HG03135 (cell line): Measurements from ENCODE around the gene COPE.
"Not testable (repeated sequence)": the region's sequence is repeated elsewhere in the genome, so short reads cannot be mapped to it uniquely, and the experiment has no call there.

Source experiments
- ATAC-seq: cut with Tn5 transposase; IDR thresholded peaks from one replicate; pipeline ENCODE4 v1.9.1; 2021; ENCODE audit warnings: mild to moderate bottlenecking, moderate library complexity; ENCODE audit not compliant: unreplicated experiment

Gene COPE

DNA sequence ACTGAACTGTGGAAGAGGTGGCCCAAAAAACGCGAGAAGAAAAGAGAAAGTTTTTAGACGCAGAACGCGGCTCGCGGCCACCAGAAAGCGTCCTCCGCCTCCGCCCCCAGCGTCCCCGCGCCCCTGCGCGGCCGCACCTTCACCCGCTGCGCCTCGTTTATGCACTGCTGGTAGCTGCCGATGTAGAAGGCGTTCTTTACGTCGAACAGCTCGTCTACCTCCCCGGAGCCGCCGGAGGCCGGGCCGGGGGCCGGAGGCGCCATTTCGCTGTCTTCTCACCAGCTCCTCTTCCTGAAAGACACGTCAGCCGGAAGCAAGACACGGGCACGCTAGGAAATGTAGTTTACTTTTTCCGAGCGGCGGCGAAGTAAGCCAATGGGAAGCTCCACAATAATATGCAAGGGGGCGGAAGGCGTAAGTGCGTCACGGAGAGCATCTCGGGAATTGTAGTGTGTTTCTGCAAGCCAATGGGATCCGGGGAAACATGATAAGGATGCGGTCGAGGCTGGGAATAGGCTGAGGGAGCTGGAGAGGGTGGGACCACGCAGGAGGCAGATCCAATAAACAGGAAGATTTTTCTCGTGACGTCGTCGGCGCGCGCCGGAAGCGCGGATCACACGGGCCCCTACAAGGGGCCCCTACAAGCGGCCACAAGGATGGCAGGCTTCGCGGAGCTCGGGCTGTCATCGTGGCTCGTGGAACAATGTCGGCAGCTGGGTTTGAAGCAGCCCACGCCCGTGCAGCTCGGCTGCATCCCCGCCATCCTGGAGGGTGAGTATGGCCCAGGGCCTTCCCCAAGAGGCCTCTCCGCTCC lies at the start of gene COPE, which contains the start of gene DDX49:
Gene COPE (minus strand): TSS at position 302 of the 814 bp plus-strand sequence. CDS start 39 bp downstream, at position 263.
Gene DDX49 (plus strand): TSS at position 630 of the 814 bp plus-strand sequence. CDS start 27 bp downstream, at position 657.
- ATAC-seq: peak; percentile 89

- no peak for ATAC-seq
Observed at GRCh38 chr19:18967358-18968146, 48.4 kb upstream of the COPE start.

- no peak for ATAC-seq
Observed at GRCh38 chr19:18966307-18966706, 47.1 kb upstream of the COPE start.

GRCh38 chr19:18964121-18964520 lies 44.9 kb upstream of the COPE start:
- no peak for ATAC-seq

DNA sequence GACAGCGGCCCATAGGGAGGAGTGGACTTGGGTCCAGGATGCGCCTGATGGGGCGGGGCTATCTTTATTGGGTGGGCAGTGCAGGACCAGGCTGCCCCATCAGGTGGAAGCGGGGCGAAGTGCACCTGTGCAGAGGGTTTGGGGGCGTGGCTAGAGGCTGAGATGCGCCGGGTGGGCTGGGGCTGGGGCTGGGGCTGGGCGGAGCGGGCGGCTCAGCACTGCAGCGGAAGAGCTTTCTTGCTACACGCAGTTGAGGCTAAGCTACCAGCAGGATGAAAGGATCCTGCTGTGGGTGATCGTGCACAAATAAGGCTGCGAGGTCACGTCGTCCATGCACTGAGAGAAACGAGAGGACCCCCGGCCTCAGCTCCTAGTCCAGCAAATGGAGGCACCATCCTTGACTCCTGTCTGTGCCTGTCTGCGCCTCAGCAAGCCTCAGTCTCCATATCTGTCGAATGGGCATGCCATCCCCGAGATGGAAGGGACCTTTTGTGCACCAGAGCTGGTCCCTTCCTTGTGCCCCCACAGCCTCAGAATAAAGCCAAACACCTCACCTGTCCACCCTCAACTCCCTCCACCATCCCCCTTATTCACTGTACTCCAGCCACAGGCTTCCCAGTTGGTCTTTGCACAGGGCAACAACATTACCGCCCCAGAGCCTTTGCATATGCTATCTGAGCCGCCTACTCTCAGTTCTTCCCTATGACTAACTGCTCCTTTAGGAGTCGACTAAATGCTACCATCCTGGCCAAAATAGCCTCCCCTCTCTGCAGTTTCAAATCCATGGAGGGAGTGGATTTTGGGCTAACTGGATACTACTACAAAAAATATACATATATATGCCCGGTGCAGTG lies 42.8 kb upstream of the COPE start:
- ATAC-seq: no peak

- ATAC-seq: no peak
Observed at GRCh38 chr19:18960370-18960769, 41.2 kb upstream of the COPE start.

DNA sequence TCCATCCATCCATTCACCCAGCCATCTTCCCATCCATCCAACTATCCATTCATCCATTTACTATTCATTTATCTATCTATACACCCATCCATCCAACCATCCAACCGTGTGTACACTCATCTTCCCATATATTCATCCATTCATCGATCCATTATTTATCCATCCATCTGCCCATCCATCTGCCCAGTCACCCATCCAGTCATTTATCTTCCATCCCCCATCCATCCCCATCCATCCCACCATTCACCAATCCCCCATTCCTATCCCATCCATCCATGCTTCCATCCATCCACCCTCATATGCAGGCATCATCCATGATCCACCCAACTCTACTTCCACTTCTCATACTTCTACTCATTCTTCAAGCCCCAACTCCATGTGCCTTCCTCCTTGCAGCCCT lies 35.9 kb upstream of the COPE start:
- no peak for ATAC-seq

DNA sequence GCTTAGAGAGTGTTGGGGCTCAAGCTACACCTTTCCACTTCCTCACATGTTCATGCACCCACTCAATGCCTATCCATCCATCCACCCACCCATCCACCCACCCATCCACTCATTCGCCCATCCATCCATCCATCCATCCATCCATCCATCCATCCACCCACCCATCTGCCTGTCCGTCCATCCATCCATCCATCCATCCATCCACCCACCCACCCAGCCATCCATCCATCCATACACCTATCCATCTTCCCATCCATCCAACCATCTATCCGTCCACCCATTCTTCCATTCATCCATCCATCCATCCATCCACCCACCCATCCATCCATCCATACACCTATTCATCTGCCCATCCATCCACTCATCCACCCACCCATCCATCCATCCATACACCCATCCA lies 34.9 kb upstream of the COPE start:
- ATAC-seq: no peak

DNA sequence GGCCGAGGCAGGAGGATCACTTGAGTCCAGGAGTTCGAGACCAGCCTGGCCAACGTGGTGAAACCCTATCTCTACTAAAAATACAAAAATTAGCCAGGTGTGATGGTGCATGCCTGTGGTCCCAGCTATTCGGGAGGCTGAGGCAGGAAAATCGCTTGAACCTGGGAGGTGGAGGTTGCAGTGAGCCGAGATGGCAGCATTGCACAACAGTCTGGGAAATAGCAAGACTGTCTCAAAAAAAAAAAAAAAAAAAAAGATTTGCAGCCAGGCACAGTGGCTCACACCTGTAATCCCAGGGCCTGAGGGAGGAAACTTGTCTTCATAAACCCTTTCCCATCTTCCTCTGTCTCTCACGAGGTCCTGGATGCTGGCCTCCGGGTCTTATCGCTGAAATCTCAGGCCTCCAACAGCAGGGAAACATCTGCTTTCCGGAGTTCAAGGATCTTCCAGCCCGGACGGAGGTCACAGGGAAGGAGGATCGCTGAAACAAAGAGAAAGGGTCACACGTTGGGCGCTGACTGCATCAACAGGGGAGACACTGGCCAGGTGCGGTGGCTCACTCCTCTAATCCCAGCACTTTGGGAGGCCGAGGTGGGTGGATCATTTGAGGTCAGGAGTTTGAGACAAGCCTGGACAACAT lies 33.3 kb upstream of the COPE start:
- not testable (repeated sequence) for ATAC-seq

GRCh38 chr19:18951721-18952281 lies 32.6 kb upstream of the COPE start:
- ATAC-seq: no peak

DNA sequence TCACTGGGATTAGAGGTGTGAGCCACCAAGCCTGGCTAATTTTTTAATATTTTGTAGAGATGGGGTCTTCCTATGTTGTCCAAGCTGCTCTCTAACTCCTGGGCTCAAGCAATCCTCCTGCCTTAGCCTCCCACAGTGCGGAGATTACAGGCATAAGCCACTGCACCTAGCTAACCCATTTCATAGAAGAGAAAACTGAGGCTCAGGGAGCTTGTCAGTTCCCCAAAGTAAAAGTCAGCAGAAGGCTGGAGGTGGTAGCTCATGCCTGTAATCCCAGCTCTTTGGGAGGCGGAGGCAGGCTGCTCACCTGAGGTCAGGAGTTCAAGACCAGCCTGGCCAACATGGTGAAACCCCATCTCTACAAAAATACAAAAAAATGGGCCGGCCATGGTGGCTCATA lies 30.7 kb upstream of the COPE start:
- ATAC-seq: no peak

GRCh38 chr19:18948976-18949356 lies 29.8 kb upstream of the COPE start:
- no peak for ATAC-seq

GRCh38 chr19:18948075-18948975 lies 29.1 kb upstream of the COPE start:
- no peak for ATAC-seq

DNA sequence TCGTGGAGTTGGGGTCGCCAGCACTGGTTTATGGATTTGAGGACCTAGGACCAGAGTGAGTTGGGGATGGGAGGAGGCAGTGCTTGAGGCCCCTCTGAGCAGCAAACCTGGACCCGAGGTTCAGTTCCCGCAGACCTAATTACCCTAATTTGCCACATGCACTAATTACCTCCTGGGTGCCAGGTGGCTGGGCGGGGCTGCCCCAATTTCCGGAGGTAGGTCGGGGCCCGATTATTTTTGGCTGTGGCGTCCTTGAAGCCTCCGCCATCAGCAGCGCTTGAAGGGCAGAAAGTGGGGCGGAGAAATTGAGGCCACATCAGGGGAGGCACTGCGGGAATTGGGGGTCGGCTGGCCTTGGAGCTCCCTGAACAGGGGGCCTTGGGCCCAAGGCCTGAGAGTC lies 27.7 kb upstream of the COPE start:
- ATAC-seq: no peak

DNA sequence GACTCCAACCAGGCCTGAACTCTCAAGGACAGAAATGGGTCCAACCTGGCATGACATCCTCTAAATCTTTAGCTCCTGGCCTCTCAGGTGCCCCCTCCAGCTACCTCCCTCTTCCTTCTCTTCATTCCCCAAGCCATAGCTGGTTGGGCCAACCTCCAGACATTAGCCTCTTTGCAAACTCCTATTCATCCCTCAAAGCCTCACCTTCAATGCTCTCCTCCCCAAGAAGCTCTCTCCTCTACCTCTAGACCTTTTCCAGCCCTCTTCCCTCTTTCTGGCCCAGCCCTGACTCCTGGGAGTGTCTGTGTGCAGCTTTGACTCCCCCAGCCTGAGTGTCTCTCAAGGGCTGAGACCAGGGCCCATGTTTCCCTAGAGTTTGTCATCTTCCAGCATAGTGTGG lies 27.1 kb upstream of the COPE start:
- no peak for ATAC-seq

GRCh38 chr19:18945297-18945696 lies 26.1 kb upstream of the COPE start:
- ATAC-seq: no peak

- no peak for ATAC-seq
Observed at GRCh38 chr19:18943465-18943864, 24.3 kb upstream of the COPE start.

DNA sequence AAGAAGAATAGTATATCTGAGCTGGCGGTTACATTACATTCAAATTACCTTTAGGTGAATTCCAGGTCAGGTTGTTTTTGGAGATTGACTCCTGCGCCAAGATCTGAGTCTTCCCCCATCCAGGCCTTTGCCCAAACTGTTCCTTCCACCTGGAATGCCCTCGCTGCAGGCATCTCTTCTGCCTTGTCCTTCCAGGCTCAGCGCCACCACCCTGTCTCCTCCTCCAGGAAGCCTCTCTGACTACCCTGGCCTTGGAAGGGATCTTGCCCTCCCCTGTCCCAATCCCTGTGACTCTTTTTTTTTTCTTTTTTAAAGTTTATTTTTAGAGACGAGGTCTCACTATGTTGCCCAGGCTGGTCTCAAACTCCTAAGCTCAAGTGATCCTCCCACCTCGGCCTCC lies 23.5 kb upstream of the COPE start:
- ATAC-seq: no peak

DNA sequence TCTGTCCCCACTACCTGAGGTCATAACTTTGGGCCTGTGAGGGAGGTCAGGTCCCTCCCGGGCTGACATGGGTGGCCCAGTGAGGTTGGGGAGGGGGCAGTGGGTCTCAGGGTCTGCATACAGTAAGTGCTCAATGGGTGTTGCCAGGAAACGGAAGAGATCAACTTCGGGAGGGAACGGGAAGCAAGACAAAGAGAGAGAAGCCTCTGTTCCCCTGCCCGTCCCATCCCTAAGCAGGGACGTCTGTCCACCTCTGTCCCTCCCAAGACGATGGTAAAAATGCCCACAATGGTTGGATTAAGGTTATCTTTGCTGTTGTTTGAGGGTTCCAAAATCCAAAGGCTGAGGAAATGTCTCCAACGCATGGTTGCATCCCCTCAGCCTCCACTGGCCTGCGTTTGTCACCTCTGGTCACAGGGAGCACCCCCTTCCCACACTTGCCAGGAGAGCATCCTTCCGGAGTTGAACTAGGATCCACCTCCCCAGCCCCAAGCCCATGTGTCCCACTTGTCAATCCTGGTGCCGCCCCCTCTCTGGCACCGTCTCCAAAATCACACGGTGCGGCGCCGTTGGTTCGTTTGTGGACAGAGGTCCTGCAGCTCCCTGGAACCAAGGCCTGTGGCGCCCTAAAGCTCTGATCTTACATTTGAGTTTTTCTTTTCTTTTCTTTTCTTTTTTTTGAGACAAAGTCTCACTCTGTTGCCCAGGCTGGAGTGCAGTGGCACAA lies 22.6 kb upstream of the COPE start:
- no peak for ATAC-seq
